K562 (cell line): ENCODE measurements around the gene PPP2R3B. TPM values are rescaled to one million over a fixed set of nuclear protein-coding genes. Genes with fewer than 3 reads are reported as not detected.

ENCODE experiments used
- ATAC-seq: fragments of 200-7000 bp; cut with Tn5 transposase; 3 replicates; pipeline ENCODE4 v1.9.1; 2020; ENCODE audit warnings: moderate library complexity
- BruUV-seq: library from RNA; stranded (reverse); fragments of 400-500 nt; replicated peaks from 2 replicates; lab custom pipeline; 2021; lab: Mats Ljungman, UMichigan
- CTCF ChIA-PET: fragments of 300-600 bp; formaldehyde crosslinking; extraction: SDS; loops from one replicate; lab custom pipeline; 2021; ENCODE audit warnings: low intra/inter-chr PET ratio; lab: Yijun Ruan, JAX
- POLR2A ChIA-PET: fragments of 300-600, 350-650 bp; sonication (Branson Sonifier 250); formaldehyde crosslinking; extraction: SDS; loops from one replicate; lab custom pipeline; 2021; ENCODE audit warnings: antibody characterized with exemption, inconsistent platforms; lab: Yijun Ruan, JAX
- DNase-seq, 4 experiments: peaks; one replicate each; pipeline versions ENCODE4 v3.0.0 to v3.0.0-alpha.2; 2011 to 2018; ENCODE audit warnings: low spot score in 3 of 4, mixed read lengths in 3 of 4; ENCODE audit errors: extremely low read depth in 1 of 4
- FAIRE-seq: peaks from 2 replicates; lab custom pipeline; 2011; peaks lifted over from hg19 to GRCh38; lab: Jason Lieb, UNC
- H2AFZ ChIP-seq: 2 replicates; pipeline ENCODE4 v1.6.0; 2011; ENCODE audit warnings: low read depth, low read length, control low read depth, inconsistent platforms
- H3K27ac ChIP-seq: fragments of 200-600 bp; 3 replicates; pipeline ENCODE4 v1.8.0; 2011; ENCODE audit warnings: low read depth, mild to moderate bottlenecking, control low read depth, inconsistent platforms, low read length, moderate library complexity, mixed read lengths; ENCODE audit errors: extremely low read depth
- H3K27me3 ChIP-seq, 2 experiments: fragments of 300-600 bp in 1 of 2; 2 replicates in 1 of 2; 3 replicates in 1 of 2; pipeline versions ENCODE4 v1.6.0 to v1.8.0; 2011; ENCODE audit warnings: inconsistent platforms in 2 of 2, low read length in 2 of 2, mild to moderate bottlenecking in 1 of 2, mixed read lengths in 1 of 2, moderate library complexity in 1 of 2; ENCODE audit not compliant: control insufficient read depth in 2 of 2, insufficient read depth in 2 of 2
- H3K36me3 ChIP-seq: fragments of 300-600 bp; 3 replicates; pipeline ENCODE4 v1.8.0; 2011; ENCODE audit warnings: mild to moderate bottlenecking, low read length, inconsistent platforms; ENCODE audit not compliant: control insufficient read depth, insufficient read depth
- H3K4me1 ChIP-seq, 2 experiments: fragments of 200-600 bp in 1 of 2; replicated peaks in 1 of 2; 2 replicates in 1 of 2; 3 replicates in 1 of 2; pipeline versions ENCODE4 v1.5.1 to v1.8.0; 2011; ENCODE audit warnings: inconsistent platforms in 2 of 2, low read length in 2 of 2, mild to moderate bottlenecking in 1 of 2, mixed read lengths in 1 of 2, moderate library complexity in 1 of 2; ENCODE audit not compliant: control insufficient read depth in 2 of 2, insufficient read depth in 2 of 2
- H3K4me2 ChIP-seq: 2 replicates; pipeline ENCODE4 v1.6.1; 2011; ENCODE audit warnings: low read length, control low read depth, inconsistent platforms, mixed read lengths; ENCODE audit not compliant: insufficient read depth
- H3K4me3 ChIP-seq: fragments of 200-600 bp; sonication (generic), shearing (Covaris generic); 2 replicates; pipeline ENCODE4 v1.5.1; 2016; ENCODE audit warnings: control low read depth, inconsistent platforms
- H3K79me2 ChIP-seq: fragments of 200-600 bp; 3 replicates; pipeline ENCODE4 v1.8.0; 2011; ENCODE audit warnings: low read length, inconsistent platforms; ENCODE audit not compliant: control insufficient read depth, insufficient read depth
- H3K9ac ChIP-seq, 2 experiments: 2 replicates each; pipeline versions ENCODE4 v1.6.0 to v1.6.1; 2011; ENCODE audit warnings: low read depth in 2 of 2, low read length in 2 of 2, control low read depth in 1 of 2, inconsistent platforms in 1 of 2, mild to moderate bottlenecking in 1 of 2, mixed read lengths in 1 of 2; ENCODE audit not compliant: insufficient read depth in 1 of 2
- H3K9me1 ChIP-seq: one replicate; pipeline ENCODE4 v1.6.0; 2011; ENCODE audit warnings: inconsistent platforms, mild to moderate bottlenecking, low read length, moderate library complexity; ENCODE audit not compliant: control insufficient read depth, insufficient read depth
- H3K9me3 ChIP-seq: replicated peaks from 2 replicates; pipeline ENCODE4 v1.5.1; 2011; ENCODE audit warnings: low read depth, low read length, inconsistent platforms; ENCODE audit not compliant: control insufficient read depth, insufficient read depth
- H4K20me1 ChIP-seq: replicated peaks from 2 replicates; pipeline ENCODE4 v1.6.1; 2011; ENCODE audit warnings: low read length, inconsistent platforms, mixed read lengths; ENCODE audit not compliant: control insufficient read depth, insufficient read depth
- ARNT ChIP-seq, 2 experiments: fragments of 450-650 bp; IDR thresholded peaks; 2 replicates each; pipeline ENCODE4 v1.6.1; 2016; ENCODE audit warnings: mild to moderate bottlenecking in 1 of 2
- E2F4 ChIP-seq: sonication (generic); formaldehyde crosslinking; IDR thresholded peaks from 2 replicates; pipeline ENCODE4 v1.8.0; 2022; ENCODE audit warnings: mild to moderate bottlenecking, low read depth, missing genetic modification reagents
- ELF1 ChIP-seq: fragments of 200-800 bp; sonication (Bioruptor generic); IDR thresholded peaks from 2 replicates; pipeline ENCODE4 v1.6.1; 2016; ENCODE audit warnings: missing genetic modification characterization, missing compliant biosample characterization
- FOXK2 ChIP-seq, 2 experiments: fragments of 450-650 bp; IDR thresholded peaks in 1 of 2; conservative IDR thresholded peaks in 1 of 2; 2 replicates each; pipeline ENCODE4 v1.6.1; 2016; ENCODE audit warnings: low read depth in 2 of 2, mild to moderate bottlenecking in 1 of 2
- GATAD2A ChIP-seq: fragments of 450-650 bp; IDR thresholded peaks from 2 replicates; pipeline ENCODE4 v1.6.1; 2017
- RBM15 ChIP-seq: fragments of 200-400 bp; formaldehyde crosslinking; IDR thresholded peaks from 2 replicates; pipeline ENCODE4 v1.6.1; 2018; ENCODE audit warnings: mild to moderate bottlenecking, low read length, moderate library complexity; ENCODE audit not compliant: insufficient read depth
- TAF7 ChIP-seq: fragments of 450-650 bp; IDR thresholded peaks from 2 replicates; pipeline ENCODE4 v1.6.1; 2016; ENCODE audit warnings: missing genetic modification characterization, missing compliant biosample characterization
- TBP ChIP-seq: optimal IDR thresholded peaks from 2 replicates; pipeline ENCODE3; 2011; ENCODE audit warnings: low read depth, low read length, improper control_type of control experiment
- ZNF24 ChIP-seq: fragments of 450-650 bp; IDR thresholded peaks from 2 replicates; pipeline ENCODE4 v1.6.1; 2016
- WGBS: fragments of 100-300 bp; shearing (Covaris generic); methylation state at CpG from one replicate; pipeline ENCODE4 v1.1.6; 2016; ENCODE audit warnings: low coverage, mixed read lengths; ENCODE audit not compliant: insufficient coverage; ENCODE audit errors: missing lambda C conversion rate; 5-methylcytosine and 5-hydroxymethylcytosine counted together
- in situ Hi-C: fragments of 300-500 bp; cut with MboI; formaldehyde crosslinking; loops from 4 replicates; pipeline ENCODE4 v1.15.0; 2018; ENCODE audit warnings: inconsistent platforms, mixed read lengths
- intact Hi-C: fragments of 100-400 bp; cut with micrococcal nuclease; formaldehyde crosslinking; loops from 2 replicates; pipeline ENCODE4 v1.14.2; 2022
- polyA plus RNA-seq, 8 experiments: library from polyadenylated mRNA; depleted of rRNA in 4 of 8; stranded (reverse) in 5 of 8; unstranded in 3 of 8; fragments of >200 nt; fragmentation: Nextera tagmentation in 2 of 8; fragmentation: Illumina TruSeq in 1 of 8; extraction: Ambion mirVana in 2 of 8; extraction: Trizol in 1 of 8; gene quantifications; 2 replicates each; pipeline versions ENCODE4 v1.2.1 to v1.2.3, GENCODE V29; 2011 to 2014; ENCODE audit warnings: inconsistent platforms in 1 of 8, missing spikeins in 1 of 8
- total RNA-seq, 7 experiments: library from RNA; depleted of rRNA in 6 of 7; stranded (reverse); fragments of >200 nt in 6 of 7; fragmentation: Illumina TruSeq in 2 of 7; extraction: Trizol in 2 of 7; gene quantifications; 2 replicates each; pipeline versions ENCODE4 v1.2.1 to v1.2.3, GENCODE V29; 2011 to 2021; ENCODE audit warnings: low replicate concordance in 1 of 7

PPP2R3B gene
- total and polyA plus RNA-seq, 9 of the 15 experiments (the other 6 are each of a cell fraction or from before 2014, with no cell fraction given) = 0.04 to 18.2 (median 8.2) TPM; not detected in 1

GRCh38 chrX:362351-362750, 24.4 kb downstream of the PPP2R3B start:
- Histone ChIP-seq H3K27me3 (no peaks in the 10 kb centered on the region), H4K20me1 (no peaks in the 10 kb centered on the region), H3K27ac (no peak overlapping the region), H3K4me3 (no peak overlapping the region), H3K9me1 (no peaks in the 10 kb centered on the region), H3K36me3 (no peaks in the 10 kb centered on the region), H2AFZ (no peak overlapping the region), H3K9ac (no peak overlapping the region), H3K4me1 (peaks cover 0 to 5% of the 10 kb centered on the region in 2 experiments; a peak in 1 of 5 replicates), H3K4me2 (no peak overlapping the region), H3K9me3 (peaks cover 3% of the 10 kb centered on the region), H3K79me2 (no peaks in the 10 kb centered on the region)
- FAIRE-seq (no peak), ATAC-seq (no peak), DNase-seq (no peak)
- POLR2A ChIA-PET = no interaction called here
- in situ Hi-C loops = no loop called here
- TF ChIP-seq GATAD2A (no peak), ZNF24 (no peak), TBP (no peak), ARNT (IDR thresholded peaks at IDR 0.05) (no peak), E2F4 (CRISPR knock-in tag) (no peak), FOXK2 (conservative IDR thresholded peaks at IDR 0.05 in 1 of 2, IDR thresholded peaks at IDR 0.05 in 1 of 2; ENCODE audit: low read depth in 2 of 2) (no peak), TAF7 (tag) (no peak), ELF1 (no peak), RBM15 (no peak)
- CTCF ChIA-PET = no interaction called here
- BruUV-seq = no TSS peak
- intact Hi-C loops = no loop called here
- 72% methylated on average over 9 of the region's 13 CpGs for WGBS
